Measurements from ENCODE around the gene TSHZ2.
A peak's percentile ranks its signal among the peaks of the same experiment; 100 is the strongest.

Gene TSHZ2

DNA sequence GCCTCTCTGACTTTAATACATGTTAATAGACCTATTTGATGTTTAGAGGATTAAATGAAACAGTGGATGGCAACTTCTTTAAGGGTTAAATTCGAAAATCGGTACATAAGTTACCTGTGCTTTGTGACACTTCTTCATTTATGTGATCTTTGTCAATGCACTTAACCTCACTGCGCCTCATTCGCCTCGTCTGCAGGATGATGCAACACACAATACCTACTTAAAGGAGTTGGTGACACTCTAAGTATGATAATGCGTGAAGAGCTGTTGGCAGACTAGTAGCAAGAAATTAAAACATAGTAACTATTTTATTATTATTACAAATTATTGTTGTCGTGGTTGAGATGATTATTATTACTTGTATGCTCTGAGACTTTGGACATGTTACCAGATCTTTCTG, 92.8 kb downstream of the TSHZ2 start:
- DNase-seq = no peak

DNA sequence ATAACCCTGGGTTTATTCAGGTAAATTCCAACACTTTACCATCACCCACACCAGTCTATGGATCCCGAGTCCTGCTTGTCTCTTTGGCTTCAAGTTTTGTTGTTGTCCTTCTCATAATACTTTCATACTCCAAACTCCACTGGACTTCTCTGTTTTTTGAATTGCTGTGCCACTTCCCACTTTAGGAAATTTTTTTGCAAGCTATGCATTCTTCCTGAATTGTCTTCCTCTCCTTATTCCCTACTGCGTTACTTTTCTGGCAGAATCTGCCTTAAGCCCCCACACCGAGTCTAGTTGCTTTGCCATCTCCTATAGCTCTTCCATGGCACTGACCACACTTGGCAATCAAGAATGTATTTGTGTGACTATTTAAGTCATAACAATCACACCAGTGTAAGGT, 96.1 kb downstream of the TSHZ2 start:
- DNase-seq = no peak

DNA sequence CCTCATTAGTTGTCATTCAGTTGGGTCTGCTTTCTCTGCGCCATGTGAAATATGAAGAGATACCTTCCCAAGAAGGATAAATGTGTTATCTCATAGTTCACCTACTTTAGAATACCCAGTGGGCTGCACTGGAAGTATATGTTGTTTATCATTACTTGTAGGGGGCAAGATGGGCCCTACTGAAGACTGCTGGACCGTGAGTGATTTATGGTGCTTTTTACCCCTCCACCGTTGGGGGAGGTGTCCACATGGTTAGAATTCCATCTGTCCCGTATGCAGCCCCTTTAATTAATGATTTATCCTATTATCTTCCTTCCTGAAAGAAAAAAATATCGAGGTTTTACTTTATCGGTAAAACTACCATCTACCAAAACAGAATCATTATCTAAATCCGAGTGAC, 97.0 kb downstream of the TSHZ2 start:
- DNase-seq = no peak

DNA sequence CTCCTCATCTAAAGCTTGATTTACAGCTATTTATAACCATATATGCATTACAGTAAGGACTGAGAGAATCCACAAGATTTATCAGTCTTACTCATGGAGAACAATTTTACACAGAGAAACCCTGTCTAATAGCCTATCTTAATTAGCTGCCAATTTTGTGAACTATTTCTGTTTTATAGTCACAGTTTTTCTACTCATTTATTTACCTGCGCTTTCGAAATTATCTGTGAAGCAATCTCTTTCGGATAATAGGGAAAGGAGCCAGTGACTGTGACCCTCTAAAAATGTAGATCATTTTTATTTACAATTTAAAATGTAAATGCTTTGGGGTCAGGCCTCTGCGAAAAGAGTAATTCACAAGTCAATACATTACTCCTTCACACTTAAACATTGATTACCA, 98.1 kb downstream of the TSHZ2 start:
- DNase-seq = no peak

DNA sequence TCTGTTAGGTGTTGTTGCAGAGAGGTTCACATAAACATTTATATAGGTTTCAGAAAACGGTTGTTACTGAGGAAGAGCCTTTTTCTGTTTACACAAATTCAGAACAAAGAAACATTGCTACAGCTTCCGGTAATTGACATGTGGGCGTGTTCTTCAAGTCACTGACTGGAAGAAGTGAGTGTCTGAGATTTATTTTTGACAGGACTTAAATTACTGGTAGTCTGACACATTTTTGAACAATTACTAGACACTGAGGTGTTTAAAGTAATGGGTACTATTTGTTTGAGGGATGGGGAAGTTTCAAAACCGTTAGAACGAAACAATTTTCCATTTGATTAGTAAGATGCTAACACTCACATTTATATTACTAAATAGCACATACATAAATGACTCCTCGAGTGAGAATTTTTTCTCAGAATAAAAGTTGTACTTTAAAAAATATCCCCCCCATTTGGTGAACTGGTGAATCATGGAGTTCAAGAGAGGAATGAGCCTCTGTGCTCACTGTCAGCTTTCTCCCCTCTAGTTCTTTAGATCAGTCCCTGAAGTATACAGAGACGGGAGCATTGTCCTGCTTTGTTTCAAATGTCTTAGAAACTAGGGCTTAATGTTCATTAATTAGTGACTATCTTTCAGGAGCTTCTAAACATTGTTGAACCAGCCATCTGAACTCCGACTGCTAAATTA, 98.7 kb downstream of the TSHZ2 start:
- peak; percentile 14 for DNase-seq

DNA sequence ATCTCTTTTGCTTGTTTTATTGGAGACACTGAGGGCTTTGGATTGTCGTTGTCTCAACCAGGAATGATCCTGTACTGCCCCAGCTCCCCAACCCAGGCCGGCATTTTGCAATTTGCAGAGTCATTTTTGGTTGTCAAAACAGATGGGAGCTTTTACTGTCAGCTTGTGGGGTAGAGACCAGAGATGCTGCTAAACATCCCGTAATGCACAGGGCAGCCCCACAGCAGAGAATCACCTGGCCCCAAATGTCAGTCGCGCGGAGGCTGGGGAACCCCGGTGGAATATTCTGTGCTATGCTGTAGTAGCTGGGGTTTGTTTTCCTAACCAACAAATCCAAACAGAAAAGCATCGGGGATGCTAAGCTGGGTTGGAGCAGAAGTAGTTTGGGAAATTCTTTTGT, 99.7 kb downstream of the TSHZ2 start:
- no peak for DNase-seq

DNA sequence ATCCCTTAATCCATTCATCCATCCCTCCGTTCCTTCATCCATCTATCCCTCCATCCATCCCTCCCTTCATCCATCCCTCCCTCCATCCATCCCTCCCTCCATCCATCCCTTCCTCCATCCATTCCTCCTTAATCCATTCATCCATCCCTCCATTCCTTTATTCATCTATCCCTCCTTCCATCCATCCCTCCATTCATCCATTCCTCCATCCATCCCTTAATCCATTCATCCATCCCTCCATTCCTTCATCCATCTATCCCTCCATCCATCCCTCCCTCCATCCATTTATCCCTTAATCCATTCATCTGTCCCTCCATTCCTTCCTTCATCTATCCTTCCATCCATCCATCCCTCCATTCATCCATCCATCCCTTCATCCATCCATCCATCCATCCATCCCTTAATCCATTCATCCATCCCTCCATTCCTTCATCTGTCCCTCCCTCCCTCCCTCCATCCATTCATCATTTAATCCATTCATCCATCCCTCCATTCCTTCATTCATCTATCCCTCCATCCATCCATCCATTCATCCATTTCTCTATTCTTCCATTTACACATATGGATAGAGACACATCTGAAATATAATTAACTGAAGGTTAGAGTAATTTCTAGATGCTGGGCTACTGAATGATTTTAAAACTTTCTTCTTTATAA, 100.9 kb downstream of the TSHZ2 start:
- DNase-seq = no peak

DNA sequence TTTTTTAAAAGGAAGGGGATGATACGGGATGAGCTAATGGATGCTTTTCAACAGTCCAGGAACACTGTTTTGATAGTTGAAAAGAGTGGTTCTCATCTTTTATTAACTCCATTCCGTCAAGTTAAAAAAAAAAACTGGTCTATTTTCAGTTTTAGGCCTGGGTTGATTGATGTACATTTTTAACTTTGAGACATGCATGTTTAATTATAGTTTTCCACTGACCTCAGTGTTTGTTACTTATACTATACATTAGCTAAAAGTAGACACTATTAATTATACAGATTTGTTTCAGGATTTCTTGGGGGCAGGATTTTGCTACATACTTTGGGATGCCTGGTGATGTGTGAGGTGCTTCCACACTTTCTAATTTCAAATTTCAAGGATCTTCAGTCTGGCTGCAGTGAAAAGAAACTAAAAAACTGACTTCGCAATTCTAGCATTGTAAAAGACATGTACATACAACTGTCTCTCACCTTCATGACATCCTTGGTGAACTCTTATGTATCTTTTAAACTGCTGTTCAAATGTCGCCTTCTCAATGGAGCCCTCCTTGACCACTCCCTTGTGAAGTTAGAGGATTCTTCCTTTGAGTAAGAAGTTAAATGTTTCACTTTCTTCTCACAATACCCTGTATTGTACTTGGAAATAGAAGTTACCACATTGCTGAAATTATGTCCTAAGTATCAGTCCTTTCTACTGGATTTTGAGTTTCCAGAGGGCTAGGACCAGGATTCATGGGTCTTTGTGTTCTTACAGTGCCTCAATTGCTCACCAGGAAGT, 101.7 kb downstream of the TSHZ2 start:
- DNase-seq = no peak

DNA sequence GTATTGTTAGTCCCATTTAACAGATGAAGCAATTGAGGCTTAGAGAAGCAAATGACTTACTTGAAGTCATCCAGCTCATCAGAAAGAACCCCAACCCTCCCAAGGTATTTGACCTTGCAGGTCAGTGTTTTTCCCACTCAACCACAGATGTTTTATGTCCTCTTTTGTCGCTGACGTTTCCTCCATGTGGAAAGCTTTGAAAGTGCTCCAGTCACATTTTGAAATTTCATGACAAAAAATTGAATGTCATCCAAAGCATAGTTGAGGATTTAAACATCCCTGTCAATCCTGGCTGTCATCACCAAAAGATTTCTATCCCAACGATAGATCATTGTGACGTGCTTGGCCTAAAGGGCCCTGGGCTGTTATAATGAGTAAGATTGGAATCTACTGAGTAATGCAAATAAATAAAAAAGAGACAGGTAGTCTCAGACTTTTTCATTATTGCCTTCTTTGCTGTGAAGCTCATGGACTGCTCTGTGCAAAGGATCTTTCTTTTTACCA, 102.7 kb downstream of the TSHZ2 start:
- no peak for DNase-seq

DNA sequence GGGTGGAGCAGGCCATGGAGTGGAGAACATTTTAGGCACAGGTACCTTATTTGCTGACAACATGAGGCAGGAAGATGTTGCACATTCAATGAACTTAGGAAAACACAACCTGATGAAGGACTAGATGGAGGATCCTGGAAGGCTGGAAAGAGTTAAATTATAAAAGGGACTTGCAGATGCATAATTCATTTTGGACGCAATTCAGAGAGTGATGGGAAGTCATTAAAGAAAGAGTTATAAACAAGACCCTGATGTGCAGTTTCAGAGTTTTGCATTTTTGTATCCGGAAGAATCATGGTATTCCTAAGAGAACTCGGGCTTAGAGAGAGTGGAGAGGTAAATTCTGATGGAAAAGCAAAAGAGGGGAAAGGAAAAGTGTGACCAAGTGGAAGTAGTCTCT, 104.5 kb downstream of the TSHZ2 start:
- no peak for DNase-seq

DNA sequence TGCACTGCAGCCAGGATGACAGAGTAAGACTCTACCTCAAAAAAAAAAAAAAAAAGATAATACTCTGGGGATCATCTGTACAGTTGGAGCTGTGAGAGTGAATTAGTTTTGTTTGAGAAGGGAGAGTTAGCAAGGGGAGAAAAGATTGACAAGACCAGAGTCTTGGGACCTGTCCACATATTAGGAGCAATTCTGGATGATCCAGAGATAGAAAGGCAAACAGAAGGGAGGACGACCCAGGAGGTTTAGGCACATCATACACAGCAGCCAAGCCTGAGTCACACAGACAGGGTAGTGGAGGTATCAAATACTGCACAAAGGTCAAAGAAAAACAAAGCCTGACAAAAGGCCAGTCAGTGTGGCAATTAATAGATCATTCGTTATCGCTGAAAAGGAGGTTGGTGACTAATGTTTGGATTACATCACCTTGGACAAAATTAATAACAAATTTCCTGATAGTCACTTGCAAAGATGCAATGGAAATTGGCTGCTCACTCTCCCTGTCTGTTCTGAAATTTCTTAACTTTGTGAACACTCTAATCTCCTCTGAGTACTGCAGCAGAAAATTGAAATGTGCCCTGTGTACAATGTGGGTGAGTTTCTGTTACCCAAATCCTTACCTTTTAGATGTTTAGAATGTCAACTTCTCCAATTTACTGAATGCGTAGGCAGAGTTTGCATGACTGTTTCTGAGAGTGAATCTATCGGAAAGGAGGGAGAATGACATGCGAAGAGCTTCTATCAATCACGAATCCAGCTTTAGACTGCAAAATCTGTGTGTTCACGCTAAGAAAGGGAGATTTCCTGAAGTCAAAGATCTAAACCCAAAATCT, 105.4 kb downstream of the TSHZ2 start:
- DNase-seq = no peak

DNA sequence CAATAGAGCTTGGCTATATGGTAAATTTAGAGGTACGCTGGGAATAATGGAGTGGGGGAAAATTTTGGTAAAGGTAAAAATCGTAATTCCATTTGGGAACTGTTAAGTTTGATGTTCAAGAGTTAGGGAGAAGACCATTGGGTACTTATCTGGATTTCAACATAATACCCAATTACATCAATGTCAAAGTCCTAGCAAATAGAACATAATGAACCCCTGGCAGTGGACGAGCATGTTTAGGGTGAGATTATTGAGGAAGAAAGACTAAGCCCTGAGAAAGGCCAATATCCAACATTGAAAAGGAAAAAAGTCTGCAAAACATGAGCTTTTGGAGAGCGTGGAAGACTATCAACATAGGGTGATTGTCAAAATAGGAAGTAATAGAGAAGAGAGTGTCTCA, 106.6 kb downstream of the TSHZ2 start:
- no peak for DNase-seq

DNA sequence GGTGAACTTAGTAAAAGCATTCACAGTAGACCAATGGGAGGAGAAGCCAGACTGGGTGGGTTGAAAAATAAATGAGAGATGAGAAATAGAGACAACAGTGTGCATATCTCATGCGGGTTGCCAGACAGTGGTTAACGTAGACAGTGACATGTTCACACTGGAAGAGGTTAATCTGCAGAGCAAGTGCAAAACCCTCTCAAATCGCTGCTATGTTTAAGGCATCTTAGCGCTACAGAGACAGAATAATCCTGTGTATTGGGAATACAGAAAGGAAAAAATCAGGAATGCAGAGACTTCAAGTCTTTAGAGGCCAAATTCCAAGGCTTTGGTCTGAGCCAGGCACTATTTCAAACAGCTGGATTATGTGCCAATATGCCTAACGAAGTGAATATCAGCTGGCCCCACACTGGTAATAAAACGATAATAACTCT, 107.1 kb downstream of the TSHZ2 start:
- DNase-seq = no peak

DNA sequence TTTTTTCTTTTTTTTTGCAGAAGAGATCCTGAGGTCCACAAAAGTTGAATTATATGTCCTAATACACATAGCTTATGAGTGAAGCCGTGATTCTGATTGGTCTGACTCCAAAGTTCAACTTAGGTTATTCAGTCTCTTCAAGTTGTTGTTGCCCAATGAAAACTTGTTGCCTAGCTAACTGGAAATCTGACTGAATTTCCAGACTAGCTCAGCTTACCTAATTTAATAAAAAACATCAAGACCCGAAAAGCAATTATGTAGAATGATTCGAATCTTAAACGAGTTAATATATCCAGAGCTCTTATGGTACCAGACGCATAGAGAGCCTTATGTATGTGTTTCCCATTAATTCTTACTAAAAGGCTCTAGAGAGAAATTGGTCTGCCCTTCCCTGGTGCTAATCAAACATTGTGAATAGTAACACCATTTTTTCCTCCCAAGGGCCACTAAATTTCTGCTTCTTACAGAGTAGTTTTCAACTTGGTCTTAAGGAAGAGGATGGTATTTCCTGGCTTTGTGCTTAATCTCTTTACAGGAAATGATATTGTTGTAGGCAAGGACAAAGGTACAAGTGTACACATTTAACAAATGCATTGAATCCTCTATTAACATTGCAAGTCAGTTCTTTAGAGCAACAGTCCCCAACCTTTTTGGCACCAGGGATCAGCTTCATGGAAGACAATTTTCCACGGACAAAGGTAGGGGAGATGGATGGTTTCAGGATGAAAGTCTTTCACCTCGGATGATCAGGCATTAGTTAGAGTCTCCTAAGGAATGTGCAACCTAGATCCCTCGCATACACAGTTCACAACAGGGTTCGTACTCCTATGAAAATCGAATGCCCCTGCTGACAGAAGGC, 107.9 kb downstream of the TSHZ2 start:
- no peak for DNase-seq

DNA sequence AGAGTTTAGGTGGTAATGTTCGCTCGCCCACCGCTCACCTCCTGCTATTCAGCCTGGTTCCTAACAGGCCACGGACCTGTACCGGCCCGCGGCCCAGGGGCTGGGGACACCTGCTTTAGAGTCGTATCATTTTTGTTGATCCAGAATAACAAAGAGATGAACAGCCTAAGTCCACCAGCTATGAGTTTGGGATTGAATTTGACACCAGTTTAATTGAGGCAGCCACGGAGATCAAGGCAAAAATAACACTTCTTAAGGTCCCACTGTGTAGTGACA, 108.5 kb downstream of the TSHZ2 start:
- DNase-seq = no peak

DNA sequence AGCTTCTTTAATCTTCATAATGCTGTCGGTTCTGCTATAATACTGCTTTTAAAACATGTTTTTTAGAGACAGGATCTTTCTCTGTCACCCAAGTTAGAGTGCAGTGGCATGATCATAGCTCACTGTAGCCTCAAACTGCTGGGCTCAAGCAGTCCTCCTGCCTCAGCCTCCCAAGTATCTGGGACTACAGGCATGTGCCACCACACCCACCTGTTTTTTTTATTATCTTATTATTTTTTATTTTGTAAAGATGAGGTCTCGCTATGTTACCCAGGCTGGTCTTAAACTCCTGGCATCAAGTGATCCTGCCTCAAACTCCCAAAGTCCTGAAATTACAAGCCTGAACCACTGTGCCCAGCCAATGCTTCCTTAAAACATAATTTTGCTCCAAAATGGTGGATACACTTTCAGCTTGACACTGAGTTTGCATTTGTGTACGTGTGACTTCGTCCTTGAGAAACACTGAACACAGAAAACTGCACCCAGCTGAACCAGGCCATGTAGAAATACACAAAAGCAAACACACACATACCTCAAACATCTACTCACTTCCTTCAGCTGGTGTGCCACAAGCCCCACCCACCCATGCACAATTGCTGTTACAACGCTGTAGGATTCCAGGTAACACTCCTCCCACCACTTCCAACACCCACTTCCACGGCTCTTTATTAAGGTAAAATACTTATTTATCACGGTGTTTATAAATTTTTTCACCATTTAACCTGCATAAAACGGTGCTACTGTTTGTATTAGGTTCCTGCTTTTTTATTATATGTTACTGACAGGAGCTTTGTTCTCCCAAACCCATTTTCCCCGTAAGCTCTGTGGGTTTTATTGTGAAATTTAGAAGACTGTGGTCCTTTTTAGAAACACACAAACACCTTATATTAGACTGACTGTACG, 109.1 kb downstream of the TSHZ2 start:
- no peak for DNase-seq

DNA sequence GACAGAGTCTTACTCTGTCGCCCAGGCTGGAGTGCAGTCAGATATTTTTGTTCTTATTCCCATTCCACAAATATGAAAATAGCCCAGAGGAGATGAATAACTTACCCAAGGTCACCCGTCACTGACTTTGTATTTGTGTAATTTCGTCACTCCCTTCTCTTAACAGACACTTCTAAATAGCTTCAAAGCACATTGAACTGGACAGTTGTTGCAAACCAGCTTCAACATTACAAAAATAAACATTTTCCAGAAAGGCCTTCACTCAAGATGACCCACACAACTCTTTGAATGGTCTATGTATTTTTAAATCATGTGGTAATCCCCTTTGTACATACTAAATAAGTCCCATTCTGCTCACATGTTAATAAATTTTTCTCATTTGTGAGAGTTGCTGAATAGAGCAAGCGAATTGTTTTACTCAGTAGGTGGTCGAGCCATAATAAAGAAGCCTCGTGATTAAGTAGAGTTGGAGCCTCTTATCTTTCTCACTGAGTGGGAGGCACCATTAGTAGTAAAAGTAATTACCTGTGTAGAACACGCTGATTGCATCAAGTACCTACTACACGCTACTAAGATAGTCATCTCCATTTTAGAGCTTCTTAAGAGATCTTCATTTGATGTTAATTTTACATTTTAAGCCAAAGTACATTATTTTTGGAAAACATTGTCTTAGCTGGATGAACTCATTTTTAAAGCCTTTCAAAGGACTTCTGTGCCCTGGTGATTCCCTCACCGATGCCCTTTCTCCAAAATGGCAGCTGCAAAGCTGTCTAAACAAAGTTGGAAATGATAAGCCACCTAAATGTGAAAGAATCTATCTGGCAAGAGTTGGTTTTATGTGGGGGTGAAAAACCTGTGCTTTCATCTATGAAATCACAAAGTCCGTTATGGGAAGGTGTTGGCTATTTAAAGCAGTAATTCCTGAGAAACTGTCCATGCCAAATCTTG, 110.0 kb downstream of the TSHZ2 start:
- DNase-seq = no peak

DNA sequence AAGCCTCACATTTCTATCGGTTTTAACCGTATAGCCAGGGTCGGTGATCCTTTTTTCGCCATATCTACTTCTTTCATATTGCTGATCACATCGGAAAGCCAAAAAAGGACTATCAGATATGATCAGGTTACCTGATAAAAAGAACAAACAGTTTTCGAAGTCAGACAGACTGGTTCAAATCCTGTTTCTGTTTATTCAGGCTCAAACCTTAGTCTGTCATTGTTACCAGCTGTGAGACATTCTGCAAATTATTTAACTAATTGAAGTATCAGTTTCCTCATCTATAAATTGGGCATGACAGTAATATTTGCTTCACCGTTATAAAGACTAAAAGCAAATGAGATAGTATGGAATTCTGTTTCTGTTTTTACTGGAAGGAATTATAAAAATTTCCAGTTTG, 111.3 kb downstream of the TSHZ2 start:
- DNase-seq = no peak

DNA sequence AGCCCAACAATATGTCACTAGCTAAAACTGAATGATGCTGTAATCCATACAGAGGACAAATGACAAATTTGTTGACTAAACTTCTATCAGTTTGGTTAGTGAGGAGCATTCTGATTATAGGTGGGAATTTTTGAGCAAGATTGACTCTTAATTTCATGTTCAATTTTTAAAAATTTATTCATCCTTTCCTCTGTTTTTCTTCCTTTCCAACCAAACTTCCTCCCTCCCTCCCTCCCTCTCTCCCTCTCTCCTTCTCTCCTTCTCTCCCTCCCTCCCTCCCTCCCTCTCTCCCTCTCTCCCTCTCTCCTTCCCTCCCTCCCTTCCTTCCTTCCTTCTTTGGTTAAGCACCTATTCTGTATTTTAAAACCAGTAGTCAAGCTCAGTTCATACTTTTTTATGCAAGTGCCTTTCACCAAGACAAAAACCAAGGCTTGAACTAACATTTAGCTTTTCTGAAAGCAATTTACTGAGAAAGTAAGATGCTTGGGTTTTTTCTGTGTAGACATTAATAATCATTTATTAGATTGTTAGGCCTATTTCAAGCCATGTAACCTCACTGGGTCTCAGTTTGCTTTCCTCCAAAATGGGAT, 112.3 kb downstream of the TSHZ2 start:
- no peak for DNase-seq

DNA sequence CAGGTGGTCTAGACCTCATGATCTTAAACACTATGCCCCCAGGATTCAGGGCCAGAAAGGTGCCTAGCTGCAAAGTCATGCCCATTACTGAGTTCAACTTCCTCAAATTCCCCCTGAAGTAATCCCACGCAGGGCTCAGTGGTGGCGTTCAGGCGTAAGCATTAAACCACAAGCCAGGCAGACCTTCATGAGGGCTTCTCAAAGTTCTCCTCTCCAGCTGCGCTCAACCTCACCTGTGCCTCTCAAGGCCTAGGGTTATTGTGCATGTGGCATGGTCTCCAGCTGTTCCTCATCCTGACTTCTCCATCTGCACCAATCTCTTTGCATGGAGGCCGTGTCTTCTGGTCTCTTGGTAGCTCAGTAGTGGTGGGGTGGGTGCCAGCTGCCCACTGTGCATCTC, 113.6 kb downstream of the TSHZ2 start:
- no peak for DNase-seq
